GM11168 (cell line): ENCODE data around the gene UGCG.
"Not testable (repeated sequence)": the region's sequence is repeated elsewhere in the genome, so short reads cannot be mapped to it uniquely, and the experiment has no call there.

Experiments used
- in situ Hi-C: fragments of 300-500 bp; cut with MboI; formaldehyde crosslinking; loops from one replicate; pipeline ENCODE4 v1.12.0; 2022; ENCODE audit warnings: low sequenced_read_pairs; ENCODE audit not compliant: unreplicated experiment

Gene UGCG

DNA sequence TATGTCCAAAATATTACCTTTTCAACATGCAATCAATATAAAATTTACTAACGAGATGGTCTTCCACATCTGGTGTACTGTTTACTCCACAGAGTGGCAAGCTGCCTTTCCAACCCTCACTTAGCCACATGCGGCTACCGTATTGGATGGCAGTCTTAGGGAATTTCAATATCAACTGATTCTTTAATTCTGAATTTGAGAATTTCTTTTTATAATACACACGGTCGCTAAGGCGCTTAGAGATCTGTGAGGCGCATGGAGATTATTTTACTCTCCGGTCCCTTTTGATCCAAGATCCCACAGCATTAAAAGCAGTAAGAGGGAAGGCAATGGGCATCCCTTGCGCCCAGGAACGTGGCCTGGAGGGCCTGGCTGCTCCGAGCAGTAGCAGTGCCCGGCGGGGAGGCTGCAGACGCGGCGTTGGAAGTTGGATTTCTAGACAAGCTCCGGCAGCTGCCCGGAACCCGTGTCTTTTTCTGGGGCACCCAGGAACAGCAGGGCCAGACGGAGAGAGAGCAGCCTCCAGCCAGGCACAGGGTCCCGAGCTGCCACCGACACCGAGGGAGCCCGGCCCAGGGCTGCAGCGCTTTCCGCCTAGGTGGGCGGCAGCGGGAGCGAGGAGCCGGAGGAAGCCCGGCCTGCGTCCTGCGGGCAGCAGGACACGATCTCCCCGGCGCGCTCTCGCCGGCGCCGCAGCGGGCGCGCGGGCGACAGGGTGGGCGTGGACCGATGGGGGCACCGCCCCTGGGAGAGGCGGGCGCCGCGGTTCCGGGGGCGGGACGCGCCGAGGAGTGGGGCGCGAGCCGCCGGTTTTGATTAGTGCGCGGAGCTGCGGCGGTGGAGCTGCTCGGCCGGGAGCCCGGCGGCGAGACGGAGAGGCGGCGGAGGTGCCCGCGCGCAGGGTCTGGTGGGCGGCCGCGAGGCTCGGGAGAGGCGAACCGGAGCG lies at the start of gene UGCG:
Gene UGCG (plus strand): TSS at position 819 of the 946 bp plus-strand sequence. CDS start 402 bp downstream, outside the sequence.
- in situ Hi-C loops, result no loop called here

DNA sequence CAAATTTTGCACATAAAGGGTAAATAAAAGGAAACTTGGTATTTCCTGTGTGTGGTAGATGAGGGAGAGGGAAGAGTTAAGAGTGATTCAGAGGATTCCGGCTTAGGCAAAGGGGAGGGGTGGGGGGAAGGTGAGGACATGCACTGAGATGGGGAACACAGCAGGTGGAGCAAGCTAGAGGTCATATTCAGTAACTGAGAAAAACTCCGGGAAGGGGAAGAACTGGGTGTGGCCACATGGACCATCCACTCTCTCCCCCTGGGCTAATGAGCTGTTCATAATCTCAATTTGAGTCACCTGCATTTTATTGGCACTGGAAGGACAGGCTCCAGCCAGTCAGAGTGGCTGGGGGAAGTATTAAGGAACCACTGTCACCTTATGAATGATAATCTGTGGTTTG lies 45.1 kb upstream of the UGCG start:
- in situ Hi-C loops, result no loop called here

DNA sequence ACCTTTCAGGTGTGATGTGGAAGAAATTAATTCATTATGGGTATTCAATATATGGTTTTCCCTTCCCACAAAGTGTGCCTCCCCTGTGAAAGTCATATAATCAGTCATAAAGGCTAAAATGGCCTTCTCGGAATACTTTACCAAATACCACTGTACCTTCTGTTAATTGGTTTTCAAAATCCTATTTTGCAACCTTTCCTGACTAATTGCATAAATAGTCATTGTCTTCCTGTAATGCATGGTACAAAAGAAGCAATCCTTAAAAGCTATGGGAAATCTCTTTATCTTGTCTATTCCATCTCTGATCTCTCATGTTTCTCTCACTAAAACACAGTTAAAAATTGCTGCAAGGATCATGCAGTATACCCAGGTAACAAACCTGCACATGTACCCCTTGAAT lies 44.3 kb upstream of the UGCG start:
- in situ Hi-C loops, result no loop called here

DNA sequence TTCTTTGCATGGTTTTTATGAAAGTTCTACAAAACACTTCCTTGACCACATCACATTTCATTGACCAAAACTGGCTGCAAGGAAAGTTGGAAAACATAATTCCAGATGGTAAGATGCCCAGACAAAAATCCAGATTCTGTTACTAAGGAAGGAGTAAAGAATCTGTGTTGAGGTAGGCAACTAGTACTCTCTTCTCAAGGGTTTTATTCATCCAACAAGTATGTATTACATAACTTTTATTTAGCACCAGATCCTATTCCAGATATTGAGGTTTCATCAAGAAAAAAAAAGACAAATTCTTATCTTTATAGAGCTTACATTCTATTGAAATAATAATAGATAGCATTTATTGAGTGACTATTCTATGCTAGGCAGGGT lies 43.2 kb upstream of the UGCG start:
- in situ Hi-C loops, result no loop called here

DNA sequence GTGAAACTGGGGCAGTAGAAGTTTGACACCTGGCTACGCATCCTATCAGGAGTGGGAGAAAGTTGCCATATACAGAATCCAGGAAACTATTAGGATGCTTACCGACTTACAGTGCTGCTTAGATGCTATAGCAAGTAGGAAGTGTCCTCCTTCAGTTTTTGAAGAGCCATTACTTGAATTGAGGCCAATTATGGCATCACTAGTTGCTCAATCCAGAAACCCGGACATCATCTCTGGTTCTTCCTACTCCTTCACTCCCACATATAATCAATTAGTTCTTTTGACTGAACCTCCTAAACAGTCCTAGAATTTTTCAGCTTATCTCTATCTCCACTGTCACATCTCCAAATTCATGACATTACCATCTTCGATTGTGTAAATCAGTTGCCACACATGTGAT lies 41.8 kb upstream of the UGCG start:
- in situ Hi-C loops, result no loop called here

DNA sequence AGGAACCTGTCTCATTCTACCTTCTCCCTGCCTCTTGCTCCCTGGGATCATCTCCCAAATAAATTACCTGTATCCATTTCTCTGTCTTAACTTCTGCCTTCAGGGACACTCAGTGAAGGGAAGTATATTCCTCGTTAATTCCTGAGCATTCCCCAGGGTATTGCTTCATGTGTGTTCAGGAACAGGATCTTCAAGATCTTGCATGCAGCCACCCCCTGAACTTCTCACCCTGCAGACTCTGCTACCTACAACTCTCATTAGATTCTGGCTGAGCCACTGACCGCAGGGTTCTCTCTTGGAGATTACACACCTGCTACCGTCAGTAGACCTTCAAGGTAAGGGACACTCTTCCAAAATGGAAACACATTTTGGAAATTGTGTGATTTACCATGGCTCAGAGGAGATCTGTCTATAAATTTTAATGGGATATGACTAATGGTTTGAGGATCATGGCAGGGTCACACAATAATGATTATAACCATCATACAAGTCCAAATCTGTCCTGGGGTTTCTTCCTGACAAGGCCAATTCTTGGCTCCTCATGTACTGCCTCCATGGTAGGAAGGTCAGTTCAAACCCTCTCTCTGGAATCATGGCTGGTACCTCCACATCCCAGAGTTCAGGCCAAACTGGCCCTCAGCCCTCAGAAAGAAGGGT lies 38.9 kb upstream of the UGCG start:
- in situ Hi-C loops, result no loop called here

DNA sequence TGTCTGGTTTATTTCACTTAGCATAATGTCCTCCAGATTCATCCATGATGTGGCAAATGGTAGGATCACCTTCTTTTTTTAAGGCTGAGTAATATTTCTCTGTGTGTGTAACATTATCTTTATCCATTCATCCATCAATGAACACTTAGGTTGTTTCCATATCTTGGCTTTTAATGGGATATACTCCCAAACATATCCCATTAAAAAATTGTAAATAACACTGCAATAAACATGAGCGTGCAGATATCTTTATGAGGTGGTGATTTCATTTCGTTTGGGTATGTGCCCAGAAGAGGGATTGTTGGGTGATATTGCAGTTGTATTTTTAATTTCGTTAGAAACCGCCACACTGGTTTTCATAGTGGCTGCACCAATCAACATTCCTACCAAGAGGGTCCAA lies 36.2 kb upstream of the UGCG start:
- in situ Hi-C loops, result no loop called here

DNA sequence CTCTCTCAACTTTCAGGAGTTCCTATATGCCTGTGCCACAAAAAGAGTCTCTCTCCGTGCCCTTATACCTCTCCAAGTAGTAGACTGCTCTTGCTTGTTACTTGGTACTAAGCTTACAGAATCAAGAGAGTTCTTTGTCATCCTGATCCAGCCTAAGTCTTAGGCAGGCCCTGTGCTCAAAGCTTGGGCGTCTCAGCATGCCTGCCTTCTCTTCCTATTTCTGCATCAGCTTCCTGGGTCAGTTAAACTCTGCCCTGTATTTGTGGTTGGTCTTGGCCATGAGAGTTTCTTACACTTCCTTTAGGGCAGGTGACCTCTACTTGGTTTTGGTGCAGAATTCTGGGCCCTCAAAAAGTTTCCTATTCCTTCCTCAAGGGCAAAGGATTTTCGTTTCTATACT lies 33.0 kb upstream of the UGCG start:
- in situ Hi-C loops, result no loop called here

DNA sequence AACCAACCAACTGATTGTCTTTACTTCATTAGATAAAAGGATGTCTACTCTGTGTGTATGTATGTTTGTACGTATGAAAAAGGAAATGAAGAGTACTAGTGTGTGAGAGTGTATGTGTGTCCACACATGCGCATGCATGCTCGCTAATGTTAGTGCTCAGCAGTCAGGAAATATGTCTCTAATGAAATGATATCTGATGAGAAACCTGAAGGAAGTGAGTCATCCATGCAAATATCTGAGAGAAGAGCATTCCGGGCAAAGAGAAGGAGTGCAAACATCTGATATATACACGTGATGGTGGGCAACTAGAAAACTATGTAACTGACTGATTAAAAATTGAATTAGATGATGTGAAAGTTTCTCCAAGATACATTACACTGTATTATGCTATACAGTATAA lies 29.6 kb upstream of the UGCG start:
- in situ Hi-C loops, result no loop called here

DNA sequence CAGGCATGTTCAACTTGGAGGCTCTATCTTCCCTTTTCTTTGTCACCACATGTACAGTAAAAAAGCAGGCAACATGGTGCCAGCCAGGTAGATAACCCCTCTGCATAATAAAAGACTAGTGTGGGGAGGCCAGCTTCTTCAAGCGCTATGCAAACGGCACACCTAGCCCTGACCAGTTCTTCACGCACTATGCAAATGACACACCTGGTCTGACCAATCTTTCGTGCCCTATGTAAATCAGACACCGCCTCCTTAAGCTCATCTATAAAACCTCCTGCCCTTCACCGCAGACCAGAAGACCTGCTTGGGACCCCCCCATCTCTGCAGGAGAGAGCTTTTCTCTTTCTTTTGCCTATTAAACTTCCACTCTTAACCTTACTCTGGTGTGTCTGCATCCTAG lies 28.1 kb upstream of the UGCG start:
- in situ Hi-C loops, result no loop called here

DNA sequence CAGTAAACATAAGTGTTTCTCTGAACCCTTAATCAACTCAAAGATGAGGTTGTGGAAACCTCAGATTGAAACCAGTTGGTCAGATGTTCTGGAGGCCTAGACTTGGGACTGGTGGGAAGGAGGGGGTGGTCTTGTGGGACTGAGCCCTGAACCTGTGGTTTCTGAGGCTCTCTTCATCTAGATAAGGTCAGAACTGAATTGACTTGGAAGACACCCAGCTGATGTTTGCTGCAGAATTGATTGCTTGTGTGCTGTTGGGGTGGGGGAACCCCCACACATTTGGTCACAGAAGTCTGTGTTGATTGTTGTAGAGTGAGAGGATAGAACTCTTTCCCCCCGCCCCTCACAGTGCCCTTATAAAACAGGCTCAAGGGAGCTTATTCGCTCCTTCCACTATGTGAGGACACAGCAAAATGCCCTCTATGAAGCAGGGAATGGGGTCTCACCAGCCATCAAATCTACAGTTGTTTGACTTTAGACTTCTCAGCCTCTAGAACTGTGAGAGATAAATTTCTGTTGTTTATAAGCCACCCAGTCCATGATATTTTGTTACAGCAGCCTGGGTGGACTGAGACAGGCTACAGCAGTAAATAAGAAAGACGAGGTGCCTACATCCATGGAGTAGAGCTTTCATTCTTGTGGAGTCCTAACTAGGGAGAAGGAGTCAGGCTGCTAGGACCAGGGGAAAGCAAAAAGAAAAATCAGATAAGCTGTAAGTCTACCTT lies 25.7 kb upstream of the UGCG start:
- in situ Hi-C loops, result no loop called here

DNA sequence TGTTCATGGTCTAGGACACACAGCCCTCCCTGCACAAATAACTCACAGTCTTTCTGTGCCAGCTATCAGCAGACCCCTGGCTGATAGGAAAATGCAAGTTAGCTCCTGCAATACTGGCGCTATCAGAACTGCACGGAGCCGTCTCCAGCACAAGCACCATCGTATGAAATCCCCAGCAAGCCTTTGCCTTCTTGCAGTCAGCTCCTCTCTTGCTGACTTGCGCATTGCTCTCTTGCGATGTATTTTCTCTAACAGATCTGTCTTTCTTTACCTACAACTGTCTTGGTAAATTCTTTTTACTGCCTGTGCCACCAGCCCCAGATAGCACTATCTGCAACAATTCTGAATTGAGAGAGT lies 25.1 kb upstream of the UGCG start:
- in situ Hi-C loops, result no loop called here

DNA sequence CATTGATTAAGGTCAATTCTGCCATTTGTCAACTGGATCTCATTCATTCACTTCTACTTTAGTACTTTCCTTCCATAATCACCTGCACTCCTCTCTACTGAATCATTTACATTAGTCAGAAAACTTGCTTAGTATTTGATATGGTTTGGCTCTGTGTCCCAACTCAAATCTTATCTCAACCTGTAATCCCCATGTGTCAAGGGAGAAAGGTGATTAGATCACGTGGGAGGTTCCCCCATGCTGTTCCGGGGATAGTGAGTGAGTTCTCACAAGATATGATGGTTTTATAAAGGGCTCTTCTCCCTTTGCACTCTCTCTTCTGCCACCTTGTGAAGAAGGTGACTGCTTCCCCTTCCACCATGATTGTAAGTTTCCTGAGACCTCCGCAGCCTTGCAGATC lies 23.7 kb upstream of the UGCG start:
- in situ Hi-C loops, result no loop called here

DNA sequence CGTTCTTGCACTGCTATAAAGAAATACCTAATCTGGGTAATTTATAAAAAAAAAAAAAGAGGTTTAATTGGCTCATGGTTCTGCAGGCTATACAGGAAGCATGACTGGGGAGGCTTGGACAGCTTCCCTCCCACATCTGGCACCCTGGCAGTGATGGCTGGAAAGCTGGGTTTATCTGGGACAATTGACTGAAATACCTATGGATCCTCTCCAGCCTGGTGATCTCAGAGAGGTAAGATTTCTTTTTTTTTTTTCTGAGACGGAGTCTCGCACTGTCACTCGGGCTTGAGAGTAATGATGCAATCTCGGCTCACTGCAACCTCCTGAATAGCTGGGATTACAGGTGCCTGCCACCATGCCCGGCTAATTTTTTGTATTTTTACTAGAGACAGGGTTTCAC lies 22.7 kb upstream of the UGCG start:
- in situ Hi-C loops, result no loop called here

DNA sequence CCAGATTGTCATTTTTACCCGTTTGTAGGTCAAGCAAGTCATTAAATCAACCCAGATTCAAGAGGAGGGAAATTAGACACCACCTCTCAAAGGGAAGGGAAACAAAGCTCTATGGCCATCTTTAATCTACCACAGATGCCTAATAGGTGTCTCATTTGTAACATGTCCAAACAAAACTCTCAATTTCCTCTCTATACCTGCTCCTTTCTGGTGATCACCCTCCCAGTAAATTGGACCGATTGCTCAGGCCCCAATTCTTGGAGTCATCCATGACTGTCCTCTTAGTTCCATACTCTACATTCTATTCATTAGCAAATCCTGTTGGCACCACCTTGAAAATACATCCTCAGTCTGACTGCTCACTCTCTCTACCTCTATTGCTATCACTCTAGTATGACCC lies 22.1 kb upstream of the UGCG start:
- in situ Hi-C loops, result no loop called here

DNA sequence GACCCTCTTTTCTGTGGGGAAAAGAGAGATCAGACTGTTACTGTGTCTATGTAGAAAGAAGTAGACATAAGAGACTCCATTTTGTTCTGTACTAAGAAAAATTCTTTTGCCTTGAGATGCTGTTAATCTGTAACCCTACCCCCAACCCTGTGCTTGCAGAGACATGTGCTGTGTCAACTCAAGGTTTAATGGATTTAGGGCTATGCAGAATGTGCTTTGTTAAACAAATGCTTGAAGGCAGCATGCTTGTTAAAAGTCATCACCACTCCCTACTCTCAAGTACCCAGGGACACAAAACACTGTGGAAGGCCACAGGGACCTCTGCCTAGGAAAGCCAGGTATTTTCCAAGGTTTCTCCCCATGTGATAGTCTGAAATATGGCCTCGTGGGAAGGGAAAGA lies 21.3 kb upstream of the UGCG start:
- in situ Hi-C loops, result not testable (repeated sequence)

DNA sequence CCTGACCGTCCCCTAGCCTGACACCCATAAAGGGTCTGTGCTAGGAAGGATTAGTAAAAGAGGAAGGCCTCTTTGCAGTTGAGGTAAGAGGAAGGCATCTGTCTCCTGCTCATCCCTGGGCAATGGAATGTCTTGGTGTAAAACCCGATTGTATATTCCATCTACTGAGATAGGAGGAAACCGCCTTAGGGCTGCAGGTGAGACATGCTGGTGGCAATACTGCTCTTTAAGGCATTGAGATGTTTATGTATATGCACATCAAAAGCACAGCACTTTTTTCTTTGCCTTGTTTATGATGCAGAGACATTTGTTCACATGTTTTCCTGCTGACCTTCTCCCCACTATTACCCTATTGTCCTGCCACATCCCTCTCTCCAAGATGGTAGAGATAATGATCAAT lies 20.9 kb upstream of the UGCG start:
- in situ Hi-C loops, result not testable (repeated sequence)

DNA sequence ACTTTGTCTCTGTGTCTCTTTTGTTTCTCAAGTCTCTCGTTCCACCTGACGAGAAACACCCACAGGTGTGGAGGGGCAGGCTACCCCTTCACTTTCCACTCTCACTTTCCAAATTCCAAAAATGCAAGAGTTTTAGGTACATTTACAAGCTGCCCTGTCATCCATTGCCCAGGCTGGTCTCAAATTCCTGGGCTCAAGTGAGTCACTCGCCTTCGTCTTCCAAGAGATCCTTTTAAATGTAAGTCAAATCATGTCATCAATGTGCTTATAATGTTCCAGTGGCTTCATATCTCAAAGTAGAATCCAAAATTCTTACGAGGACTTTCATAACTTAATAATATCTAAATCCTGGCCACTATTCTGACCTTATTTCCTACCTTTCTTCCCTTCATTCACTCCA lies 20.4 kb upstream of the UGCG start:
- in situ Hi-C loops, result no loop called here

DNA sequence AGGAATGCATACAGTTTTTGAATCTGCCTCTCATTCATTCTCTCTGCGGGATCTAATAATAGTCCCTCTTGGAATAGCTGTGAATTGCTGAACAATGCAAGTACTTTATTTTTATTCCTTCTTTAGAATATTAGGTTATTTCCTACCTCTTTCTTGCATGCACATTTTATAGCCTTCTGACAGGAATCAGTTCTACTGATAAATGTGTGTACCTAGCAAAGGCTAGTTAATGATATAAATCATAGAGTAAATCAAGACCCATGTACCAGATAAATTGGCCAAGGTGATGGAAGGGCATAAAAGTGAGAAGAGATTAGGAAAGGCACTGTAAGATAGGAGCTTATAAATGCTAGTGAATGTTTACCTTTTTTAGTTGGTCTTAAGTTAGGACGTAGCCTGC lies 19.2 kb upstream of the UGCG start:
- in situ Hi-C loops, result no loop called here

DNA sequence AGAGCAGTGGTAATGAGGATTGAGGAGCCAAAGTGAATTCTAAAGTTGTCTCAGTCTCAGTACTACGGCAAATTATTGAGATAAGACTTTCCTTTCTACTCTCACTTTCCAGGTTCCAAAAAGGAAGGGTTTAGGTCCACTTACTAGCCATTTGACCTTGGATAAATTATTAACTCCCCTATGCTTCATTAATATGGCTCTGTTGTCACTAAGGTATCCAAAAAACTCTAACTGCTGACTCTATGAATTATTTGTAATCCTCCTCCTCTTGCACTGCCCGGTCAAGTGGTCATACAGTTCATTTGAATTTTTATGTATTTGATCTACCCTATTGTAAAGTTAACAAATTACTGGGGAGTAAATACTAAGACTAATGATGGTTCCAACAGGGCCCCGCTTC lies 17.7 kb upstream of the UGCG start:
- in situ Hi-C loops, result no loop called here

DNA sequence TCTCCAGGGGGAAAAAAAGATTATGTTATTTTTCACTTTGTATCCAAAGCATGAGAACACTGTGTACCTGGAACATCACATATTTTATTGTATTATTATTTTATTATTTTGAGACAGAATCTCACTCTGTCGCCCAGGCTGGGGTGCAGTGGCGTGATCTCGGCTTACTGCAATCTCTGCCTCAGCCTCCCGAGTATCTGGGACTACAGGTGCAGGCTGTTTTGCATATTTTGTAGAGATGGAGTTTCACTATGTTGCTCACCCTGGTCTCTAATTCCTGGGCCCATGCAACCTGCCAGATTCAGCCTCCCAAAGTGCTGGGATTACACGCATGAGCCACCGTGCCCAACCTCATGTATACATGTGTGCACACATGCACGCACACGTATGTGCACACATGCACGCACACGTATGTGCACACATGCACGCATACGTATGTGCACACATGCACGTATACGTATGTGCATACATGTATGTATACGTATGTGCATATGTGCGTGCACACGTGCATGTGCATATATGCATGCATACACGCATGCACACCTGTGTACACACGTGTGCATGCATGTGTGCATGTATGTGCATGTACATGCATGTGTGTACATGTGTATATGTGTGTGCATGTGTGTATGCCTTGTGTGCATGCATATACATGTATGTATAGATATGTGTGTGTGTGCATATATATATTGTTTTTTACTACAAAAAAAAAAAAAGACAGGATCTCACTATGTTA lies 9.5 kb upstream of the UGCG start:
- in situ Hi-C loops, result no loop called here
